Measurements from ENCODE around the gene INAFM1. TPM values are rescaled to one million over a fixed set of nuclear protein-coding genes. Genes with fewer than 3 reads are reported as not detected.

Gene INAFM1
- polyA plus RNA-seq, 1 of the 3 experiments (the other 2 are of a cell fraction): 5.5 TPM

DNA sequence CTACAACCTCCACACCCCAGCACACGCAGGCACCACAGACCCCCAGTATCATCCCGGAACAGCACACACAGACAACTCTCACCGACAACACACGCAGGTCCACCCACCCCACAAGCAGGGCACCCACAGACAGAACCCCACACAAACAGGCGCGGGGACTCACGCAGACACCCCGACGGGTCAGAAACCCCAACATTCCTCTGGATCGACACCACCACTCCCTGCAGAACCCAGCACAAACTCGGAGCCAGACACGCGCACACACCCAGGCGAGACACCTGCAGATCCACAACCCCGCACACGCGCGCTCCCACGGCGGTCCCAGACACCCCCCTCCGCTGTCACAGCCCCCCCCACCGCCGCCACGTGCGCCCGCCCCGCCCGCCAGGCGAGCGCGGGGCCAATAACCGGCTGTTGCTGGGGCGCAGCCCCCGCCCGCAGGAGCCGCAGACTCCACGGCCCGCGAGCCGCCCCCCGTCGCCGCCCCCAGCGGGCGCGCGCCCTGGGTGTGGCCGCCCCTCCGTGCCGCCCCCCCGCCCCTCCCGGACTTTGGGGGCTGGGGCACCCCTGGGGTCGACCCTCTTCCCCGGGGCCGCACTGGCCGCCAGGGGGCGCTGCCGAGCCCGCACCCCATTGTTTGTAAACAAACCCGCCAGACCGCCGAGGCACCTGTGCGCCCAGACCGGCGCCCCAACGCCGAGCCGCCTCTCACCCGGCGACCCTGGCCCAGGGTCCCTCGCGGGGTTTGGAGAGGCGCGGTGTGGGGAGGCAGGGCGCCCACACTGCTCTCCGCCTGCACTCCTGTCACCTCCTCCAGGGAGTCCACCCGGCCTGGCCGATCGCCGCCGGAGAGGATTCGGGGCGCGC, 44.4 kb upstream of the INAFM1 start:
- ChIA-PET POLR2A (interaction anchor here (2.4 kb wide), 1 partner anchor 14 kb away, joined by 10 read pairs; no protein-coding TSS in a partner anchor), CTCF (interaction anchor here (22.3 kb wide), 1 partner anchor 15 kb away, joined by 520 read pairs; no protein-coding TSS in a partner anchor)
- H3K4me2 ChIP-seq: peak overlapping the region; percentile 97
- DNase-seq: peak; percentile 86
- peak overlapping the region; percentile 89 for H3K9ac ChIP-seq
- H3F3A ChIP-seq (replicated peaks; ENCODE audit: insufficient read depth): peaks cover 49% of the 10 kb centered on the region
- H3K9me2 ChIP-seq: no peaks in the 10 kb centered on the region
- peaks cover 29% of the 10 kb centered on the region for H4K20me1 ChIP-seq (ENCODE audit: insufficient read depth)
- H3K27me3 ChIP-seq (ENCODE audit: insufficient read depth): no peaks in the 10 kb centered on the region
- peaks cover 26 to 37% of the 10 kb centered on the region in 2 experiments for H3K4me1 ChIP-seq (ENCODE audit: control insufficient read depth in 1 of 2, insufficient read depth in 2 of 2, low read depth in 1 of 2, low read length in 1 of 2)
- no peaks in the 10 kb centered on the region for H3K9me3 ChIP-seq
- peak overlapping the region; percentile 61 to 90 for H3K27ac ChIP-seq (ENCODE audit: low read depth in 2 of 2, low read length in 1 of 2)
- H3K79me2 ChIP-seq (ENCODE audit: insufficient read depth): peaks cover 58% of the 10 kb centered on the region
- H3K4me3 ChIP-seq (ENCODE audit: low read depth in 2 of 2, low read length in 1 of 2): peak overlapping the region; percentile 49 to 93
- H2AFZ ChIP-seq (ENCODE audit: low read depth): no peak overlapping the region
- H3K36me3 ChIP-seq (replicated peaks in 1 of 2; ENCODE audit: control insufficient read depth in 1 of 2, insufficient read depth in 2 of 2, low read length in 1 of 2): peaks cover 0 to 4% of the 10 kb centered on the region in 2 experiments
- WGBS (ENCODE audit: low lambda C conversion rate): 1% methylated on average over 17 of the region's 84 CpGs
- TF ChIP-seq GABPA (IDR thresholded peaks at IDR 0.05; ENCODE audit: low read depth) (no peak), RFX5 (IDR thresholded peaks at IDR 0.05; ENCODE audit: low read length) (no peak), TCF12 (IDR thresholded peaks at IDR 0.05) (no peak), EZH2phosphoT487 (IDR thresholded peaks at IDR 0.05; ENCODE audit: borderline replicate concordance, low read depth) (no peak), FOSL2 (IDR thresholded peaks at IDR 0.05; ENCODE audit: borderline replicate concordance, low read depth) (no peak), RCOR1 (IDR thresholded peaks at IDR 0.05; ENCODE audit: low read length) (no peak), SMC3 (IDR thresholded peaks at IDR 0.05; ENCODE audit: low read depth, low read length) (peak; percentile 25; the same call in 1 of the 2 replicates), SIN3A (IDR thresholded peaks at IDR 0.05; ENCODE audit: borderline replicate concordance, low read depth, low read length) (peak; percentile 27; the same call in 1 of the 2 replicates), MXI1 (IDR thresholded peaks at IDR 0.05; ENCODE audit: low read depth, low read length) (peak; percentile 72; the same call in 1 of the 2 replicates), TAF1 (IDR thresholded peaks at IDR 0.05; ENCODE audit: borderline replicate concordance, low read depth, low read length) (no peak), FOXJ3 (CRISPR knock-in tag; IDR thresholded peaks at IDR 0.05) (no peak), ELF1 (IDR thresholded peaks at IDR 0.05) (no peak), GATA2 (CRISPR knock-in tag; IDR thresholded peaks at IDR 0.05) (no peak), POLR2AphosphoS5 (IDR thresholded peaks at IDR 0.05; ENCODE audit: low read depth, low read length) (no peak)
- TF ChIP-seq, protein P1, sequence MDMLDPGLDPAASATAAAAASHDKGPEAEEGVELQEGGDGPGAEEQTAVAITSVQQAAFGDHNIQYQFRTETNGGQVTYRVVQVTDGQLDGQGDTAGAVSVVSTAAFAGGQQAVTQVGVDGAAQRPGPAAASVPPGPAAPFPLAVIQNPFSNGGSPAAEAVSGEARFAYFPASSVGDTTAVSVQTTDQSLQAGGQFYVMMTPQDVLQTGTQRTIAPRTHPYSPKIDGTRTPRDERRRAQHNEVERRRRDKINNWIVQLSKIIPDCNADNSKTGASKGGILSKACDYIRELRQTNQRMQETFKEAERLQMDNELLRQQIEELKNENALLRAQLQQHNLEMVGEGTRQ (IDR thresholded peaks at IDR 0.05; ENCODE audit: borderline replicate concordance, low read depth, low read length): no peak
- TF ChIP-seq, protein P2, sequence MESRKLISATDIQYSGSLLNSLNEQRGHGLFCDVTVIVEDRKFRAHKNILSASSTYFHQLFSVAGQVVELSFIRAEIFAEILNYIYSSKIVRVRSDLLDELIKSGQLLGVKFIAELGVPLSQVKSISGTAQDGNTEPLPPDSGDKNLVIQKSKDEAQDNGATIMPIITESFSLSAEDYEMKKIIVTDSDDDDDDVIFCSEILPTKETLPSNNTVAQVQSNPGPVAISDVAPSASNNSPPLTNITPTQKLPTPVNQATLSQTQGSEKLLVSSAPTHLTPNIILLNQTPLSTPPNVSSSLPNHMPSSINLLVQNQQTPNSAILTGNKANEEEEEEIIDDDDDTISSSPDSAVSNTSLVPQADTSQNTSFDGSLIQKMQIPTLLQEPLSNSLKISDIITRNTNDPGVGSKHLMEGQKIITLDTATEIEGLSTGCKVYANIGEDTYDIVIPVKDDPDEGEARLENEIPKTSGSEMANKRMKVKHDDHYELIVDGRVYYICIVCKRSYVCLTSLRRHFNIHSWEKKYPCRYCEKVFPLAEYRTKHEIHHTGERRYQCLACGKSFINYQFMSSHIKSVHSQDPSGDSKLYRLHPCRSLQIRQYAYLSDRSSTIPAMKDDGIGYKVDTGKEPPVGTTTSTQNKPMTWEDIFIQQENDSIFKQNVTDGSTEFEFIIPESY (IDR thresholded peaks at IDR 0.05; ENCODE audit: borderline replicate concordance, low read depth): no peak
- TF ChIP-seq, protein P3, sequence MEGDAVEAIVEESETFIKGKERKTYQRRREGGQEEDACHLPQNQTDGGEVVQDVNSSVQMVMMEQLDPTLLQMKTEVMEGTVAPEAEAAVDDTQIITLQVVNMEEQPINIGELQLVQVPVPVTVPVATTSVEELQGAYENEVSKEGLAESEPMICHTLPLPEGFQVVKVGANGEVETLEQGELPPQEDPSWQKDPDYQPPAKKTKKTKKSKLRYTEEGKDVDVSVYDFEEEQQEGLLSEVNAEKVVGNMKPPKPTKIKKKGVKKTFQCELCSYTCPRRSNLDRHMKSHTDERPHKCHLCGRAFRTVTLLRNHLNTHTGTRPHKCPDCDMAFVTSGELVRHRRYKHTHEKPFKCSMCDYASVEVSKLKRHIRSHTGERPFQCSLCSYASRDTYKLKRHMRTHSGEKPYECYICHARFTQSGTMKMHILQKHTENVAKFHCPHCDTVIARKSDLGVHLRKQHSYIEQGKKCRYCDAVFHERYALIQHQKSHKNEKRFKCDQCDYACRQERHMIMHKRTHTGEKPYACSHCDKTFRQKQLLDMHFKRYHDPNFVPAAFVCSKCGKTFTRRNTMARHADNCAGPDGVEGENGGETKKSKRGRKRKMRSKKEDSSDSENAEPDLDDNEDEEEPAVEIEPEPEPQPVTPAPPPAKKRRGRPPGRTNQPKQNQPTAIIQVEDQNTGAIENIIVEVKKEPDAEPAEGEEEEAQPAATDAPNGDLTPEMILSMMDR (IDR thresholded peaks at IDR 0.05): peak; percentile 66
- TF ChIP-seq, protein P4, sequence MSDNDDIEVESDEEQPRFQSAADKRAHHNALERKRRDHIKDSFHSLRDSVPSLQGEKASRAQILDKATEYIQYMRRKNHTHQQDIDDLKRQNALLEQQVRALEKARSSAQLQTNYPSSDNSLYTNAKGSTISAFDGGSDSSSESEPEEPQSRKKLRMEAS (IDR thresholded peaks at IDR 0.05; ENCODE audit: low read depth): peak; percentile 67; the same call in 1 of the 2 replicates
- TF ChIP-seq, protein P5, sequence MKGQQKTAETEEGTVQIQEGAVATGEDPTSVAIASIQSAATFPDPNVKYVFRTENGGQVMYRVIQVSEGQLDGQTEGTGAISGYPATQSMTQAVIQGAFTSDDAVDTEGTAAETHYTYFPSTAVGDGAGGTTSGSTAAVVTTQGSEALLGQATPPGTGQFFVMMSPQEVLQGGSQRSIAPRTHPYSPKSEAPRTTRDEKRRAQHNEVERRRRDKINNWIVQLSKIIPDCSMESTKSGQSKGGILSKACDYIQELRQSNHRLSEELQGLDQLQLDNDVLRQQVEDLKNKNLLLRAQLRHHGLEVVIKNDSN (IDR thresholded peaks at IDR 0.05; ENCODE audit: borderline replicate concordance, low read depth): no peak
- TF ChIP-seq, protein P6, sequence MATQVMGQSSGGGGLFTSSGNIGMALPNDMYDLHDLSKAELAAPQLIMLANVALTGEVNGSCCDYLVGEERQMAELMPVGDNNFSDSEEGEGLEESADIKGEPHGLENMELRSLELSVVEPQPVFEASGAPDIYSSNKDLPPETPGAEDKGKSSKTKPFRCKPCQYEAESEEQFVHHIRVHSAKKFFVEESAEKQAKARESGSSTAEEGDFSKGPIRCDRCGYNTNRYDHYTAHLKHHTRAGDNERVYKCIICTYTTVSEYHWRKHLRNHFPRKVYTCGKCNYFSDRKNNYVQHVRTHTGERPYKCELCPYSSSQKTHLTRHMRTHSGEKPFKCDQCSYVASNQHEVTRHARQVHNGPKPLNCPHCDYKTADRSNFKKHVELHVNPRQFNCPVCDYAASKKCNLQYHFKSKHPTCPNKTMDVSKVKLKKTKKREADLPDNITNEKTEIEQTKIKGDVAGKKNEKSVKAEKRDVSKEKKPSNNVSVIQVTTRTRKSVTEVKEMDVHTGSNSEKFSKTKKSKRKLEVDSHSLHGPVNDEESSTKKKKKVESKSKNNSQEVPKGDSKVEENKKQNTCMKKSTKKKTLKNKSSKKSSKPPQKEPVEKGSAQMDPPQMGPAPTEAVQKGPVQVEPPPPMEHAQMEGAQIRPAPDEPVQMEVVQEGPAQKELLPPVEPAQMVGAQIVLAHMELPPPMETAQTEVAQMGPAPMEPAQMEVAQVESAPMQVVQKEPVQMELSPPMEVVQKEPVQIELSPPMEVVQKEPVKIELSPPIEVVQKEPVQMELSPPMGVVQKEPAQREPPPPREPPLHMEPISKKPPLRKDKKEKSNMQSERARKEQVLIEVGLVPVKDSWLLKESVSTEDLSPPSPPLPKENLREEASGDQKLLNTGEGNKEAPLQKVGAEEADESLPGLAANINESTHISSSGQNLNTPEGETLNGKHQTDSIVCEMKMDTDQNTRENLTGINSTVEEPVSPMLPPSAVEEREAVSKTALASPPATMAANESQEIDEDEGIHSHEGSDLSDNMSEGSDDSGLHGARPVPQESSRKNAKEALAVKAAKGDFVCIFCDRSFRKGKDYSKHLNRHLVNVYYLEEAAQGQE (IDR thresholded peaks at IDR 0.05; ENCODE audit: low read depth, low read length): no peak
